Lower leg skin (tissue), 3 donors: ENCODE results near the gene GCHFR.

Source experiments
- POLR2A ChIP-seq, 2 donors: fragments of 450-650 bp; IDR thresholded peaks; one replicate each; pipeline ENCODE4 v1.6.1; 2016 to 2017; ENCODE audit warnings: antibody characterized with exemption in 2 of 2, mild to moderate bottlenecking in 1 of 2, moderate library complexity in 1 of 2
- TF ChIP-seq, protein P1 (sequence below), 3 donors: fragments of 450-650 bp; IDR thresholded peaks; one replicate each; pipeline ENCODE4 v1.5.1; 2016; ENCODE audit warnings: antibody characterized with exemption in 3 of 3, mild to moderate bottlenecking in 3 of 3, moderate library complexity in 2 of 3

DNA sequence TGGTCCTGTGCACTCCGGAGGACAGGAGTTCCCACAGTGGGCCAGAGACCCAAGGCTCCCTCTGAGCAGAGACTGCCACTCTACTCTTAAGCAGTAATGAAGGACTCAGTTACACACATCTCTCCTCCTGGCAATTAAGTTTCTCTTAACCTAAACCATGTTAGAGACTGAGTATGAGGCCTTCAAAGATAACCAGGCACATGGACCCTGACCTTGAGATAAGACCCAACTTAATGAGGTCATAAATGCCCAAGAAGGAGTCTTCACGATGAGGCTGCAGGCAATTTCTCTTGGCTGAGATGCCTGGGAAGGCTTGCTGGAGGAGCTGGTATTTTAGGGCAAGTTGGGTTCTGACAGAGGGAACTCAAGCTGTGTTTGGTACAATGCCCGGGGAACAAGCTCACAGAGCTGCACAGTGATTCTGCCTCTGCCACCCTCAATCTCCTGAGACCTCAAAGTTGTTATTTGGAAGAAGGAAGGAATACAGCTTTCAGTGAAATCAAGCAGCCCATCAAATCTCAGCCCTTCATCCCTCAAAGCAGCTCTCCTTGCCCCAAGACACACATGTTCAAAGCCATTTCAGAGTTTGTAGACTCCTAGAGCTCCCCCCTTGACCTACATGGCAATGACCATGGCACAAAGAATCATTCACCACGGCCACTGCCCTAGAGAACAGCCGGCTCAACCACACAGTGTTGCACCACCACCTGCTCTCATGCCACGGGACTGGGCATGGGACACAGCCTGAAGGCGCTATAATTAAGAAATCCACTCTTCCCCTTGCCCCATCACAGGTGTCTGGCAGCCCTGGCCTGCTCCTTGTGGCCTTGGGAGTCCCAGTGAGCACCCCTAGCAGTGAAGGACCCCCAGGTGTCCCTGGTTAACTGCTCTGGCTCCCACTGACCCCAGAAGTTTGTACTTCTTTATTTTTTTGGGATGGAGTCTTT is 15.9 kb upstream of the GCHFR start:
- TF ChIP-seq, protein P1, sequence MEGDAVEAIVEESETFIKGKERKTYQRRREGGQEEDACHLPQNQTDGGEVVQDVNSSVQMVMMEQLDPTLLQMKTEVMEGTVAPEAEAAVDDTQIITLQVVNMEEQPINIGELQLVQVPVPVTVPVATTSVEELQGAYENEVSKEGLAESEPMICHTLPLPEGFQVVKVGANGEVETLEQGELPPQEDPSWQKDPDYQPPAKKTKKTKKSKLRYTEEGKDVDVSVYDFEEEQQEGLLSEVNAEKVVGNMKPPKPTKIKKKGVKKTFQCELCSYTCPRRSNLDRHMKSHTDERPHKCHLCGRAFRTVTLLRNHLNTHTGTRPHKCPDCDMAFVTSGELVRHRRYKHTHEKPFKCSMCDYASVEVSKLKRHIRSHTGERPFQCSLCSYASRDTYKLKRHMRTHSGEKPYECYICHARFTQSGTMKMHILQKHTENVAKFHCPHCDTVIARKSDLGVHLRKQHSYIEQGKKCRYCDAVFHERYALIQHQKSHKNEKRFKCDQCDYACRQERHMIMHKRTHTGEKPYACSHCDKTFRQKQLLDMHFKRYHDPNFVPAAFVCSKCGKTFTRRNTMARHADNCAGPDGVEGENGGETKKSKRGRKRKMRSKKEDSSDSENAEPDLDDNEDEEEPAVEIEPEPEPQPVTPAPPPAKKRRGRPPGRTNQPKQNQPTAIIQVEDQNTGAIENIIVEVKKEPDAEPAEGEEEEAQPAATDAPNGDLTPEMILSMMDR (IDR thresholded peaks at IDR 0.05) = no peak
- no peak for TF ChIP-seq POLR2A (IDR thresholded peaks at IDR 0.05)
